Measurements from ENCODE around the gene CCDC160. TPM values are rescaled to one million over a fixed set of nuclear protein-coding genes. Genes with fewer than 3 reads are reported as not detected.

CCDC160 gene
- total and polyA plus RNA-seq, 11 donors, result 0.06 TPM; not detected in 10

DNA sequence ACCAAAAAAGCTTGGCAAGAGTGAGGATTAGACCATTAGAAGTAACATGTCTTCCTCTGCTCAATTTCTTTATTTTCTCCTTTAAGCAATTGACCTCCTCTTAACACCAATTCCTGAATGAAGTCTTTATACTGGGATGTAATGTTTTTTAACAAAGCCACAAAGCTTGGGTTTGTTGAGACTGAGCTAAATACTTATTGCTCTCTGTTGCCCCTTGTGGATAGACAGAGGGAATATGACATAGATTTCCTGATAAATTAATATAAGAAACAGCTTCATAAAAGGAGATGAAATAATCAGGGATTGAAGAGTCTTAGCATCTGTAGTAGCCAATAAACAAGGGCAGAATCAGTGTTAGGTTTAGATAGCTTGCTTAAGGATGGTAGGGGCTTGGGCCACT, 57.6 kb downstream of the CCDC160 start:
- Histone ChIP-seq H3K4me3 (no peak overlapping the region), H3K36me3 (no peaks in the 10 kb centered on the region), H3K4me1 (no peaks in the 10 kb centered on the region), H3K9me3 (peaks cover 0 to 27% (median 0%) of the 10 kb centered on the region in 12 donors), H3K27ac (no peak overlapping the region), H3K27me3 (peaks cover 0 to 28% (median 0%) of the 10 kb centered on the region in 9 donors)
- intact Hi-C loops (cut with DNase I), result no loop called here
- TF ChIP-seq, protein P1, sequence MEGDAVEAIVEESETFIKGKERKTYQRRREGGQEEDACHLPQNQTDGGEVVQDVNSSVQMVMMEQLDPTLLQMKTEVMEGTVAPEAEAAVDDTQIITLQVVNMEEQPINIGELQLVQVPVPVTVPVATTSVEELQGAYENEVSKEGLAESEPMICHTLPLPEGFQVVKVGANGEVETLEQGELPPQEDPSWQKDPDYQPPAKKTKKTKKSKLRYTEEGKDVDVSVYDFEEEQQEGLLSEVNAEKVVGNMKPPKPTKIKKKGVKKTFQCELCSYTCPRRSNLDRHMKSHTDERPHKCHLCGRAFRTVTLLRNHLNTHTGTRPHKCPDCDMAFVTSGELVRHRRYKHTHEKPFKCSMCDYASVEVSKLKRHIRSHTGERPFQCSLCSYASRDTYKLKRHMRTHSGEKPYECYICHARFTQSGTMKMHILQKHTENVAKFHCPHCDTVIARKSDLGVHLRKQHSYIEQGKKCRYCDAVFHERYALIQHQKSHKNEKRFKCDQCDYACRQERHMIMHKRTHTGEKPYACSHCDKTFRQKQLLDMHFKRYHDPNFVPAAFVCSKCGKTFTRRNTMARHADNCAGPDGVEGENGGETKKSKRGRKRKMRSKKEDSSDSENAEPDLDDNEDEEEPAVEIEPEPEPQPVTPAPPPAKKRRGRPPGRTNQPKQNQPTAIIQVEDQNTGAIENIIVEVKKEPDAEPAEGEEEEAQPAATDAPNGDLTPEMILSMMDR (IDR thresholded peaks at IDR 0.05), result no peak
- DNase-seq (no peak), ATAC-seq (no peak)

Other genes starting within 250 kb of the CCDC160 start
- gene PHF6, start 136.1 kb downstream of the CCDC160 start, total RNA-seq, result 10 to 100 TPM in 4 of 9 donors, 1 to 10 TPM in 5; 6.8 to 13.3 (median 10.0) TPM
- gene PHF6, start 136.1 kb downstream of the CCDC160 start, polyA plus RNA-seq, result 1 to 10 TPM; 3.5 to 6.8 TPM
- gene HPRT1, start 223.0 kb downstream of the CCDC160 start, total RNA-seq, result 10 to 100 TPM in 8 of 9 donors, 1 to 10 TPM in 1; 9.2 to 29.5 (median 25.6) TPM
- gene HPRT1, start 223.0 kb downstream of the CCDC160 start, polyA plus RNA-seq, result 10 to 100 TPM; 25.8 to 35.1 TPM